HepG2 (cell line): ENCODE measurements around the gene FBXW2. TPM values are rescaled to one million over a fixed set of nuclear protein-coding genes. Genes with fewer than 3 reads are reported as not detected.

Experiments used
- AGO2 ChIP-seq: fragments of 200-400 bp; formaldehyde crosslinking; optimal IDR thresholded peaks from 2 replicates; pipeline ENCODE3; 2017; ENCODE audit warnings: mild to moderate bottlenecking, low read depth, low read length, moderate library complexity
- FIP1L1 ChIP-seq: fragments of 200-400 bp; formaldehyde crosslinking; IDR thresholded peaks from 2 replicates; pipeline ENCODE4 v1.6.1; 2018; ENCODE audit warnings: low read depth, mild to moderate bottlenecking, low read length, moderate library complexity, borderline replicate concordance; ENCODE audit not compliant: insufficient read depth
- GZF1 ChIP-seq: sonication (generic); formaldehyde crosslinking; IDR thresholded peaks from 2 replicates; pipeline ENCODE4 v1.5.1; 2020; ENCODE audit warnings: mild to moderate bottlenecking, missing genetic modification reagents
- KAT8 ChIP-seq: IDR thresholded peaks from 2 replicates; pipeline ENCODE4 v1.6.1; 2016; ENCODE audit warnings: missing genetic modification reagents, missing compliant biosample characterization
- KLF11 ChIP-seq: IDR thresholded peaks from 2 replicates; pipeline ENCODE4 v1.6.1; 2016; ENCODE audit warnings: missing compliant biosample characterization
- MED1 ChIP-seq: sonication (generic); formaldehyde crosslinking; IDR thresholded peaks from 2 replicates; pipeline ENCODE4 v1.4.0; 2020; ENCODE audit warnings: missing genetic modification reagents
- NCOR1 ChIP-seq: fragments of 200-600 bp; sonication (generic); IDR thresholded peaks from 2 replicates; pipeline ENCODE4 v1.7.0; 2017; ENCODE audit warnings: antibody characterized with exemption, low read length, borderline replicate concordance
- NR2F1 ChIP-seq, 2 experiments: fragments of 450-650 bp in 1 of 2; formaldehyde crosslinking in 1 of 2; IDR thresholded peaks; 2 replicates each; pipeline versions ENCODE4 v1.5.0 to v1.6.1; 2016 to 2020; ENCODE audit warnings: mild to moderate bottlenecking in 1 of 2, missing compliant biosample characterization in 1 of 2, missing genetic modification reagents in 1 of 2, moderate library complexity in 1 of 2
- SNAI1 ChIP-seq: sonication (generic); formaldehyde crosslinking; IDR thresholded peaks from 2 replicates; pipeline ENCODE4 v1.5.0; 2020; ENCODE audit warnings: mild to moderate bottlenecking, missing genetic modification reagents, borderline replicate concordance
- TARDBP ChIP-seq: sonication (generic); formaldehyde crosslinking; IDR thresholded peaks from 2 replicates; pipeline ENCODE4 v1.8.0; 2022; ENCODE audit warnings: mild to moderate bottlenecking, missing genetic modification reagents
- ZNF235 ChIP-seq: sonication (generic); formaldehyde crosslinking; IDR thresholded peaks from 2 replicates; pipeline ENCODE4 v1.8.1; 2023; ENCODE audit warnings: mild to moderate bottlenecking, missing genetic modification reagents, borderline replicate concordance
- ZNF337 ChIP-seq: sonication (generic); formaldehyde crosslinking; IDR thresholded peaks from 2 replicates; pipeline ENCODE4 v1.5.1; 2020; ENCODE audit warnings: missing genetic modification reagents, low read depth, mild to moderate bottlenecking, borderline replicate concordance
- ZNF34 ChIP-seq: sonication (generic); formaldehyde crosslinking; IDR thresholded peaks from 2 replicates; pipeline ENCODE4 v1.4.0; 2020; ENCODE audit warnings: mild to moderate bottlenecking, missing genetic modification reagents, borderline replicate concordance
- ZNF44 ChIP-seq: sonication (generic); formaldehyde crosslinking; IDR thresholded peaks from 2 replicates; pipeline ENCODE4 v1.5.1; 2020; ENCODE audit warnings: mild to moderate bottlenecking, missing genetic modification reagents
- ZNF572 ChIP-seq: sonication (generic); formaldehyde crosslinking; IDR thresholded peaks from 2 replicates; pipeline ENCODE4 v1.5.1; 2020; ENCODE audit warnings: mild to moderate bottlenecking, missing genetic modification reagents
- polyA plus RNA-seq, 8 experiments: library from polyadenylated mRNA; depleted of rRNA in 3 of 8; stranded (reverse) in 7 of 8; unstranded in 1 of 8; fragments of >200 nt; fragmentation: Illumina TruSeq in 4 of 8; extraction: Trizol in 4 of 8; gene quantifications; 2 replicates each; pipeline versions ENCODE4 v1.2.1 to v1.2.3, GENCODE V29; 2011 to 2016; ENCODE audit warnings: low read depth in 4 of 8, missing spikeins in 1 of 8, mixed read lengths in 1 of 8; ENCODE audit not compliant: insufficient read depth in 1 of 8
- total RNA-seq, 5 experiments: library from RNA; depleted of rRNA; stranded (reverse); fragments of >200 nt; fragmentation: Illumina TruSeq; extraction: Trizol; gene quantifications; 2 replicates each; pipeline ENCODE4 v1.2.3, GENCODE V29; 2016; ENCODE audit warnings: low read depth in 1 of 5
- TF ChIP-seq, protein P1 (sequence below): IDR thresholded peaks from 2 replicates; pipeline ENCODE4 v1.6.1; 2016; ENCODE audit warnings: missing compliant biosample characterization, missing genetic modification reagents, borderline replicate concordance
- TF ChIP-seq, protein P2 (sequence below): sonication (generic); formaldehyde crosslinking; IDR thresholded peaks from 2 replicates; pipeline ENCODE4 v1.4.0; 2020; ENCODE audit warnings: missing genetic modification reagents
- TF ChIP-seq, protein P3 (sequence below): sonication (generic); formaldehyde crosslinking; IDR thresholded peaks from 2 replicates; pipeline ENCODE4 v1.5.0; 2020; ENCODE audit warnings: mild to moderate bottlenecking, low read depth, missing genetic modification reagents, borderline replicate concordance

The FBXW2 gene
- total and polyA plus RNA-seq, 2 of the 13 experiments (the other 11 are each of a cell fraction or from before 2014, with no cell fraction given): 35.4 to 43.1 TPM

DNA sequence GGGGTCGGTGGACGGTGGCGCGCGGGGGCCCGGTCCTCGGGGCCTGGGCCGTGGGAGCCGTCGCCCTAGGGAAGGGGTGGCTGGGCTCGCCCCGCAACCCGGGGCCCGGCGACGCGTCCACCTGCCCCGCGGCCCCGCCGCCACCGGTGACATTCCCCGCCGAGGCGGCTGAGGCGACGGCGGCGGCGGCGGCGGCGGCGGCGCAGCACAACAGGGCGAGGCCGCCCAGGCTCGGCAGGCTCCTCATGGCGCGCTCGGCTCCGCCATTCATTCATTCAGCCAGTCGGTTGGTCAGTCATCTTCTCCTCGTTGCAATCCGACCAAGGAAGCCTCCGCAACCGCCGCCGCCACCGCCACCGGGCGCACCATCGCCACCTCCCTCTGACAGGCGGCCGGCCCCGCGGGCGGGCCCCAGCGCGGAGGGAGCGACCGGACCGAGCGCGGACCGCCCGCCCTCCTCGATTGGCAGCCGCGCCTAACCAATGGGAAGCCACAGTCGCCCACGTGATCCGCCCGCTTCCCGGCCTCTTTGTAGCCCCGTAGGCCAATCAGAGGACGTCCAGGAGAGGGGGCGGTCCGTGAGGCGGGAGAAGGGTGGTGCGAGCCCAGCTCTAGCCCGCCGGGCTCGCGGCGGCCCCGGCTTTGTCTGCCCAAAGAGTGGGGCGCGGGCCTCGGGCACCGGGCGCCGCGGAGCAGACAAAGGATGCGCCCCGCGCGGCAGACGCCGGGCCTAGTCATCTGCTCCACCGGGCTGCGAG lies 78.9 kb downstream of the FBXW2 start, which contains the start of gene MEGF9 (continued):
- no peak for TF ChIP-seq SNAI1
- TF ChIP-seq ZNF337 (CRISPR knock-in tag): no peak
- TF ChIP-seq NR2F1 (CRISPR knock-in tag; IDR thresholded peaks at IDR 0.05): no peak
- no peak for TF ChIP-seq TARDBP (CRISPR knock-in tag)
- TF ChIP-seq GZF1: no peak
- no peak for TF ChIP-seq FIP1L1
- TF ChIP-seq, protein P1, sequence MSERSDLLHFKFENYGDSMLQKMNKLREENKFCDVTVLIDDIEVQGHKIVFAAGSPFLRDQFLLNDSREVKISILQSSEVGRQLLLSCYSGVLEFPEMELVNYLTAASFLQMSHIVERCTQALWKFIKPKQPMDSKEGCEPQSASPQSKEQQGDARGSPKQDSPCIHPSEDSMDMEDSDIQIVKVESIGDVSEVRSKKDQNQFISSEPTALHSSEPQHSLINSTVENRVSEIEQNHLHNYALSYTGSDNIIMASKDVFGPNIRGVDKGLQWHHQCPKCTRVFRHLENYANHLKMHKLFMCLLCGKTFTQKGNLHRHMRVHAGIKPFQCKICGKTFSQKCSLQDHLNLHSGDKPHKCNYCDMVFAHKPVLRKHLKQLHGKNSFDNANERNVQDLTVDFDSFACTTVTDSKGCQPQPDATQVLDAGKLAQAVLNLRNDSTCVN (CRISPR knock-in tag): no peak
- no peak for TF ChIP-seq KLF11 (CRISPR knock-in tag)
- 0 out of 2 replicates have a peak, but pooled peaks have one; percentile 16 for TF ChIP-seq KAT8 (CRISPR knock-in tag)
- no peak for TF ChIP-seq ZNF34 (CRISPR knock-in tag)
- no peak for TF ChIP-seq NCOR1
- TF ChIP-seq ZNF44 (CRISPR knock-in tag): 0 out of 2 replicates have a peak, but pooled peaks have one; percentile 11
- TF ChIP-seq, protein P2, sequence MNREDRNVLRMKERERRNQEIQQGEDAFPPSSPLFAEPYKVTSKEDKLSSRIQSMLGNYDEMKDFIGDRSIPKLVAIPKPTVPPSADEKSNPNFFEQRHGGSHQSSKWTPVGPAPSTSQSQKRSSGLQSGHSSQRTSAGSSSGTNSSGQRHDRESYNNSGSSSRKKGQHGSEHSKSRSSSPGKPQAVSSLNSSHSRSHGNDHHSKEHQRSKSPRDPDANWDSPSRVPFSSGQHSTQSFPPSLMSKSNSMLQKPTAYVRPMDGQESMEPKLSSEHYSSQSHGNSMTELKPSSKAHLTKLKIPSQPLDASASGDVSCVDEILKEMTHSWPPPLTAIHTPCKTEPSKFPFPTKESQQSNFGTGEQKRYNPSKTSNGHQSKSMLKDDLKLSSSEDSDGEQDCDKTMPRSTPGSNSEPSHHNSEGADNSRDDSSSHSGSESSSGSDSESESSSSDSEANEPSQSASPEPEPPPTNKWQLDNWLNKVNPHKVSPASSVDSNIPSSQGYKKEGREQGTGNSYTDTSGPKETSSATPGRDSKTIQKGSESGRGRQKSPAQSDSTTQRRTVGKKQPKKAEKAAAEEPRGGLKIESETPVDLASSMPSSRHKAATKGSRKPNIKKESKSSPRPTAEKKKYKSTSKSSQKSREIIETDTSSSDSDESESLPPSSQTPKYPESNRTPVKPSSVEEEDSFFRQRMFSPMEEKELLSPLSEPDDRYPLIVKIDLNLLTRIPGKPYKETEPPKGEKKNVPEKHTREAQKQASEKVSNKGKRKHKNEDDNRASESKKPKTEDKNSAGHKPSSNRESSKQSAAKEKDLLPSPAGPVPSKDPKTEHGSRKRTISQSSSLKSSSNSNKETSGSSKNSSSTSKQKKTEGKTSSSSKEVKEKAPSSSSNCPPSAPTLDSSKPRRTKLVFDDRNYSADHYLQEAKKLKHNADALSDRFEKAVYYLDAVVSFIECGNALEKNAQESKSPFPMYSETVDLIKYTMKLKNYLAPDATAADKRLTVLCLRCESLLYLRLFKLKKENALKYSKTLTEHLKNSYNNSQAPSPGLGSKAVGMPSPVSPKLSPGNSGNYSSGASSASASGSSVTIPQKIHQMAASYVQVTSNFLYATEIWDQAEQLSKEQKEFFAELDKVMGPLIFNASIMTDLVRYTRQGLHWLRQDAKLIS (CRISPR knock-in tag): no peak
- TF ChIP-seq ZNF235 (CRISPR knock-in tag): peak; percentile 35; the same call in 1 of the 2 replicates
- no peak for TF ChIP-seq AGO2
- no peak for TF ChIP-seq ZNF572 (CRISPR knock-in tag)
- TF ChIP-seq MED1 (CRISPR knock-in tag): no peak
- TF ChIP-seq, protein P3, sequence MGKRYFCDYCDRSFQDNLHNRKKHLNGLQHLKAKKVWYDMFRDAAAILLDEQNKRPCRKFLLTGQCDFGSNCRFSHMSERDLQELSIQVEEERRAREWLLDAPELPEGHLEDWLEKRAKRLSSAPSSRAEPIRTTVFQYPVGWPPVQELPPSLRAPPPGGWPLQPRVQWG (CRISPR knock-in tag): no peak
